GM21723 (cell line): Measurements from ENCODE around the gene TMIGD3.

Experiments used
- ATAC-seq: cut with Tn5 transposase; IDR thresholded peaks from one replicate; pipeline ENCODE4 v1.9.1; 2021; ENCODE audit warnings: mild to moderate bottlenecking, moderate library complexity; ENCODE audit not compliant: unreplicated experiment

The TMIGD3 gene

GRCh38 chr1:111448918-111449702 lies 54.3 kb downstream of the TMIGD3 start, which contains the start of the genes ATP5PB and WDR77:
TSS of gene ATP5PB (plus strand) at chr1:111449464. CDS start at chr1:111449542, 78 bp downstream.
TSS of gene WDR77 (minus strand) at chr1:111449256. CDS start at chr1:111449169, 87 bp downstream.
- ATAC-seq: peak; percentile 94

- peak; percentile 19 for ATAC-seq
These were observed 54.9 kb downstream of the TMIGD3 start for GRCh38 chr1:111448482-111448917.

GRCh38 chr1:111446967-111447892 lies 56.2 kb downstream of the TMIGD3 start:
- ATAC-seq: no peak

GRCh38 chr1:111446546-111446945 lies 56.9 kb downstream of the TMIGD3 start:
- ATAC-seq: no peak

DNA sequence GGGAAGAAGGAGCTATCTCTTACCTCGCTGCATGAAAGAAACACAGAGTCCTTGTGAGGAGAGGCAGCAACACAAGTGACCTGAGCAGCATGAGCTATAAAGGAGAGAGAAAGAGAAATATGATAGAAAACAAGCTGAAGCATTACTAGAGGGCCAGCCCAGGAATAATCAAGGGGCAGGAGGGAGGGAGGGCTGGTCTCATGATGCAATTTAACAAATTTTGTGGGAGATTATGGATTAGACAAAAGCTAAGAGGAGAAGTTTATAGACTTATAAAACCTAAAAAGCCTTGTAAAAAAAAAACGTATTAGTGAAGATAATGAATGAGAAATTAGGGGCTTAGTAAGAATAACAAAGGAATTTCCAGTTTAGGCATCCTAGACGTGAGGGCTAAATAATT lies 59.4 kb downstream of the TMIGD3 start:
- ATAC-seq: no peak

DNA sequence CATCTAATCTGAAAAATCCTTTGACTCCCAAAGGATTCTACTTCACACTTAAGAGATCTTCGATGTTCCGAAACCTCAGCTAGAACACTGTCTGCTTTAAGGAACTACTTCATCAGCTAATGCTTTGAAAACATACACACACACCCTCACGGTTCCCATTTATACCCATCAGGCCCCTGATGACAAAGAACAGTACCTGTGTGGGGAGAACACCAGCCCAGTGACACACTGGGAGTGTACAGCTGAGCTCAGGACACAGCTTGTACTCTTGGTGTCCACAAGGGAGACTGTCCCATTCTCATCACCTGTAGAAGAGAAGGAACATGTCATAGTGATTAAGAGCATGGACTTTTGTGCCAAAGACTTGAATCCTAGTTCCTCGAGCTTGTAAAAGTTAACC lies 61.0 kb downstream of the TMIGD3 start:
- no peak for ATAC-seq

GRCh38 chr1:111441573-111442192 lies 61.8 kb downstream of the TMIGD3 start:
- ATAC-seq: no peak

GRCh38 chr1:111439461-111440351 lies 63.7 kb downstream of the TMIGD3 start:
- ATAC-seq: no peak

DNA sequence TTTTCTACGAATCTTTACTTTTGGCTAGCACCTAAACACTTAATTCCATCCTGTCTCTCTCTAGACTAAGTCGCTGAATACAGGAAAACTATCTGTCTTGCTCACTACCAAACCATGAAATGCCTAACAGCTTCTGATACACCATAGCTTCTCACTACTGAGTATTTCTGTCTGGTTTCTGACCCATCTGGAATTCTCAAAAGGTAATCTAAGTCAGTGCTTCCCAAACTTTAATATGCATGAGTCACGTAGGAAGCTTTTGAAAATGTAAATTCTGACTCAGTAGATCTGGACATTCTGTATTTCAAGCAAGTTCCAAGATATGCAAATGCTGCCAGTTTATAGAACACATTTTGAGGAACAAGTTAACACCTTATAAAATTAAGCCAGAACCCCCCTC lies 66.7 kb downstream of the TMIGD3 start:
- no peak for ATAC-seq
